ENCODE data around the gene GCSAML.

The GCSAML gene

GRCh38 chr1:247574236-247574635 lies 25.3 kb downstream of the GCSAML start:
- no peak for DNase-seq (ENCODE audit: low read depth)

- no peak for DNase-seq (ENCODE audit: low read depth)
These were observed 25.7 kb downstream of the GCSAML start for GRCh38 chr1:247574664-247575063.

GRCh38 chr1:247576514-247576913 lies 27.6 kb downstream of the GCSAML start:
- no peak for DNase-seq (ENCODE audit: low read depth)

GRCh38 chr1:247578946-247579460 lies 30.1 kb downstream of the GCSAML start:
- DNase-seq (ENCODE audit: low read depth): no peak

- no peak for DNase-seq (ENCODE audit: low read depth)
These were observed 39.1 kb downstream of the GCSAML start, which contains the start of gene OR2G2 for GRCh38 chr1:247588060-247588459. OR2G2 (plus strand) TSS chr1:247588360; CDS start chr1:247588360, 0 bp downstream.

GRCh38 chr1:247605286-247605685 lies 56.4 kb downstream of the GCSAML start, which contains the start of gene OR2G3:
OR2G3 (plus strand) TSS chr1:247605586; CDS start chr1:247605586, 0 bp downstream.
- DNase-seq (ENCODE audit: low read depth): no peak

- DNase-seq (ENCODE audit: low read depth): no peak
These were observed 64.5 kb downstream of the GCSAML start for GRCh38 chr1:247613405-247613804.

- no peak for DNase-seq (ENCODE audit: low read depth)
These were observed 65.7 kb downstream of the GCSAML start for GRCh38 chr1:247614625-247615024.

All from activated gamma-delta T cell treated with anti-CD3 and anti-CD28 coated beads, Interleukin-2, amount 50 U/mL, for 16 hours (primary cell).